Activated T-cell treated with anti-CD3 and anti-CD28 coated beads for 1 hour (primary cell): ENCODE measurements around the gene MBD3.

Source experiments
- DNase-seq: peaks from one replicate; pipeline ENCODE4 v3.0.0-alpha.2; 2020; ENCODE audit warnings: low read depth

MBD3 gene

GRCh38 chr19:1571358-1571757 is 21.3 kb downstream of the MBD3 start:
- DNase-seq, result no peak

- DNase-seq, result no peak
These were observed 21.8 kb downstream of the MBD3 start for GRCh38 chr19:1570836-1571235.

GRCh38 chr19:1569997-1570396 is 22.7 kb downstream of the MBD3 start:
- DNase-seq, result no peak

- DNase-seq, result peak; percentile 80
These were observed 24.2 kb downstream of the MBD3 start, which contains the start of gene MEX3D for GRCh38 chr19:1568320-1569019. TSS of gene MEX3D (minus strand) at chr19:1568325. CDS start at chr19:1568058, 267 bp downstream.

- no peak for DNase-seq
These were observed 24.8 kb downstream of the MBD3 start for GRCh38 chr19:1567848-1568227.

- no peak for DNase-seq
These were observed 25.4 kb downstream of the MBD3 start for GRCh38 chr19:1567116-1567847.

- no peak for DNase-seq
These were observed 26.1 kb downstream of the MBD3 start for GRCh38 chr19:1566392-1567115.

- DNase-seq, result no peak
These were observed 29.4 kb downstream of the MBD3 start for GRCh38 chr19:1563251-1563650.

GRCh38 chr19:1561236-1561842 is 31.3 kb downstream of the MBD3 start:
- no peak for DNase-seq

GRCh38 chr19:1560286-1560882 is 32.3 kb downstream of the MBD3 start:
- no peak for DNase-seq

GRCh38 chr19:1558552-1558951 is 34.1 kb downstream of the MBD3 start:
- DNase-seq, result no peak

GRCh38 chr19:1556390-1557070 is 36.1 kb downstream of the MBD3 start:
- DNase-seq, result no peak

GRCh38 chr19:1555487-1556389 is 36.9 kb downstream of the MBD3 start:
- no peak for DNase-seq

GRCh38 chr19:1554968-1555367 is 37.7 kb downstream of the MBD3 start:
- no peak for DNase-seq

GRCh38 chr19:1553415-1553814 is 39.2 kb downstream of the MBD3 start:
- no peak for DNase-seq

GRCh38 chr19:1551068-1552040 is 41.3 kb downstream of the MBD3 start:
- DNase-seq, result no peak

GRCh38 chr19:1549332-1549945 is 43.2 kb downstream of the MBD3 start:
- no peak for DNase-seq

GRCh38 chr19:1540365-1540925 is 52.2 kb downstream of the MBD3 start:
- no peak for DNase-seq
